Measurements from ENCODE around the gene ZNRF2. TPM values are rescaled to one million over a fixed set of nuclear protein-coding genes. Genes with fewer than 3 reads are reported as not detected.

ZNRF2 gene
- polyA plus RNA-seq, 1 experiment, result 1.6 TPM

GRCh38 chr7:30353532-30353931, 69.1 kb downstream of the ZNRF2 start:
- ChIA-PET CTCF (interaction anchor here (1.8 kb wide), 1 partner anchor 78 kb away, joined by 6 read pairs; no protein-coding TSS in a partner anchor), POLR2A (no interaction called here)
- Histone ChIP-seq H3K36me3 (ENCODE audit: control insufficient read depth, insufficient read depth, low read length) (no peaks in the 10 kb centered on the region), H3K27me3 (ENCODE audit: control insufficient read depth, insufficient read depth, low read length) (no peaks in the 10 kb centered on the region), H3K4me3 (ENCODE audit: low read depth, low read length) (no peak overlapping the region)
- DNase-seq (ENCODE audit: low read depth), result no peak
- TF ChIP-seq, protein P1, sequence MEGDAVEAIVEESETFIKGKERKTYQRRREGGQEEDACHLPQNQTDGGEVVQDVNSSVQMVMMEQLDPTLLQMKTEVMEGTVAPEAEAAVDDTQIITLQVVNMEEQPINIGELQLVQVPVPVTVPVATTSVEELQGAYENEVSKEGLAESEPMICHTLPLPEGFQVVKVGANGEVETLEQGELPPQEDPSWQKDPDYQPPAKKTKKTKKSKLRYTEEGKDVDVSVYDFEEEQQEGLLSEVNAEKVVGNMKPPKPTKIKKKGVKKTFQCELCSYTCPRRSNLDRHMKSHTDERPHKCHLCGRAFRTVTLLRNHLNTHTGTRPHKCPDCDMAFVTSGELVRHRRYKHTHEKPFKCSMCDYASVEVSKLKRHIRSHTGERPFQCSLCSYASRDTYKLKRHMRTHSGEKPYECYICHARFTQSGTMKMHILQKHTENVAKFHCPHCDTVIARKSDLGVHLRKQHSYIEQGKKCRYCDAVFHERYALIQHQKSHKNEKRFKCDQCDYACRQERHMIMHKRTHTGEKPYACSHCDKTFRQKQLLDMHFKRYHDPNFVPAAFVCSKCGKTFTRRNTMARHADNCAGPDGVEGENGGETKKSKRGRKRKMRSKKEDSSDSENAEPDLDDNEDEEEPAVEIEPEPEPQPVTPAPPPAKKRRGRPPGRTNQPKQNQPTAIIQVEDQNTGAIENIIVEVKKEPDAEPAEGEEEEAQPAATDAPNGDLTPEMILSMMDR (IDR thresholded peaks at IDR 0.05; ENCODE audit: insufficient read depth, low read depth, low read length), result no peak

DNA sequence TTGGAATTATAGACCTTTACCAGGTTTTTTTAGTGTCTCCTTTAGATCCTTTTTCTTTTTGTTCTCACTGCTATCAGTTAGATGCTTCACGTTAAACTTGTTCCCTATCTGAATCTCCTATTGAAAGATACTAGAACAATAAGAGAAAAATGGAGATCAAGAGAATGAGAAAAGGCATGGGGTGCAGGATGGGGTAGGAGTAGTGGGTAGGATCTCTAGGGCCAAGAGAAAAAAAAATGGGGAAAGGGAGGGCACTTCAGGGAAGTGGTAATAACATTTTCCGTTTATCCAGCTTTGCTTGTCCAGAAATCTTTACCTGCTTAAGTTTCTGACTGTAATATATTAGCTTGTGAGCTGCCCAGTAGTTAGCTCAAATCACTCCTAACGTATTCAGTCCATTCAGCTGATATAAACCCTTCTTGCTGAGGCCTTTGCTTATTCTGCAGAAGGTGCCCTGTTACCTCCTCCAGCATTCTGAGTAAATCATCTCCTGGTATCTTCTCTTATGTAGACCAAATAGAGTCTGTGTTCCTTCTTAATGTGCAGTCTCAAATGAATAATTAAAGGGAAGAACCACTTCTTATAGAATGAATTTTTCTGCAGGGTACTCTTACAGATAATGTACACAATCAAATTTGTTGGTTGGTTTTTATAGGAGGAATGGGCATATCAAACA, 69.7 kb downstream of the ZNRF2 start:
- ChIA-PET CTCF (interaction anchor here (0.5 kb wide), 1 partner anchor 16 kb away, joined by 4 read pairs; no protein-coding TSS in a partner anchor), POLR2A (no interaction called here)

GRCh38 chr7:30354791-30355190, 70.4 kb downstream of the ZNRF2 start:
- Histone ChIP-seq H3K36me3 (ENCODE audit: control insufficient read depth, insufficient read depth, low read length) (no peaks in the 10 kb centered on the region), H3K4me3 (ENCODE audit: low read depth, low read length) (no peak overlapping the region), H3K27me3 (ENCODE audit: control insufficient read depth, insufficient read depth, low read length) (no peaks in the 10 kb centered on the region)
- ChIA-PET CTCF (interaction anchor here (0.5 kb wide), 1 partner anchor 15 kb away, joined by 4 read pairs; no protein-coding TSS in a partner anchor), POLR2A (no interaction called here)
- TF ChIP-seq, protein P1 (IDR thresholded peaks at IDR 0.05; ENCODE audit: insufficient read depth, low read depth, low read length), result no peak
- no peak for DNase-seq (ENCODE audit: low read depth)

More for the DNA sequence above, 69.7 kb downstream of the ZNRF2 start:
- TF ChIP-seq, protein P1 (IDR thresholded peaks at IDR 0.05; ENCODE audit: insufficient read depth, low read depth, low read length), result no peak
- no peak for DNase-seq (ENCODE audit: low read depth)
- Histone ChIP-seq H3K4me3 (ENCODE audit: low read depth, low read length) (no peak overlapping the region), H3K27me3 (ENCODE audit: control insufficient read depth, insufficient read depth, low read length) (no peaks in the 10 kb centered on the region), H3K36me3 (ENCODE audit: control insufficient read depth, insufficient read depth, low read length) (no peaks in the 10 kb centered on the region)

GRCh38 chr7:30359957-30360356, 75.6 kb downstream of the ZNRF2 start:
- Histone ChIP-seq H3K27me3 (ENCODE audit: control insufficient read depth, insufficient read depth, low read length) (no peaks in the 10 kb centered on the region), H3K4me3 (ENCODE audit: low read depth, low read length) (no peak overlapping the region), H3K36me3 (ENCODE audit: control insufficient read depth, insufficient read depth, low read length) (no peaks in the 10 kb centered on the region)
- no peak for DNase-seq (ENCODE audit: low read depth)
- TF ChIP-seq, protein P1 (IDR thresholded peaks at IDR 0.05; ENCODE audit: insufficient read depth, low read depth, low read length), result no peak
- CTCF ChIA-PET, result interaction anchor here (0.7 kb wide), 1 partner anchor 37 kb away, joined by 3 read pairs; no protein-coding TSS in a partner anchor
- POLR2A ChIA-PET, result no interaction called here

DNA sequence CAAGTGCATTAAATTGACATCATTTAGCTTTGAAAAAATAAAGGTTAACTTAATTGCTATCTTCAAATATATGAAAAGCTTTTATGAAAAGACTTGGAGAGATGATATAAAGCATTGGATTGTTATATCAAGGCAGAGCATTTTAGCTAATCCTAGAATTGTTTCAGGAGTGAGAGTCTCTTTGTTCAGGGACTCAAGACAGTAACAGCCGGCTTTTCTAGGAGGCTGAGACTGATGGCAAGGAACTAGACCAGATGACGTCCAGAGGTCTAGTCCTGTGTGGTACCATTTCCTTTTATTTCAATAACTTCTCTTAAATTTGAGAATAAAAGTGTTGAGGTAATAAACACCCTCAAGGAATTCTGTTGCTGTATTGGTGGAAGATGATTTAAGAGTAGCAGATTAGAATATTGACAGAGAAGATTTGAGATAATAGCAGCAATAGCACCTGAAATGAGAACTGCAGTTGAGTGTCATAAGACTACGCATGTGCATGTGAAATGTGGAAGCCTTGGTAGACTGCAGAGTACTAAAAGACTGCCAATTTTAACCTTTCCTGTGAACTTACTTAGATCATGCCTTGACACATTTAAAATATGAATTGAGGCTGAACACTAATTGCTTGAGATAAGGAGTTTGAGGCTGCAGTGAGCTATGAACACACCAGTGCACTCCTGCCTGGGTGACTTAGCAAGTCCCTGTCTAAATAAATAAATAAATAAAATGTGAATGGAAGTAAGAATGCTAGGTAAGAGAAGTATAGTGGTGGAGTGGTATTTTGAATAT, 79.6 kb downstream of the ZNRF2 start:
- no peak overlapping the region for H3K4me3 ChIP-seq (ENCODE audit: low read depth, low read length)
- CTCF ChIA-PET, result interaction anchor here (1.6 kb wide), 1 partner anchor 28 kb away, joined by 8 read pairs; no protein-coding TSS in a partner anchor
- DNase-seq (ENCODE audit: low read depth), result no peak
- no peaks in the 10 kb centered on the region for H3K36me3 ChIP-seq (ENCODE audit: control insufficient read depth, insufficient read depth, low read length)
- TF ChIP-seq, protein P1 (IDR thresholded peaks at IDR 0.05; ENCODE audit: insufficient read depth, low read depth, low read length), result no peak
- no peaks in the 10 kb centered on the region for H3K27me3 ChIP-seq (ENCODE audit: control insufficient read depth, insufficient read depth, low read length)
- POLR2A ChIA-PET, result no interaction called here
